Esophagus muscularis mucosa (tissue), 4 donors: ENCODE measurements around the gene FLYWCH2. TPM values are rescaled to one million over a fixed set of nuclear protein-coding genes. Genes with fewer than 3 reads are reported as not detected.
A peak's percentile ranks its signal among the peaks of the same experiment; 100 is the strongest.

Source experiments
- DNase-seq: peaks from one replicate; pipeline ENCODE4 v3.0.0-alpha.2; 2017; ENCODE audit errors: extremely low spot score
- H3K27ac ChIP-seq, 4 donors: fragments of 200-600 bp; sonication (generic); replicated peaks in 1 of 4; 1 replicate in 3 of 4; 2 replicates in 1 of 4; pipeline ENCODE4 v1.5.1; 2016 to 2019; ENCODE audit warnings: mild to moderate bottlenecking in 1 of 4
- H3K27me3 ChIP-seq, 4 donors: fragments of 200-600 bp; sonication (generic); one replicate each; pipeline versions ENCODE4 v1.5.1 to v1.6.0; 2016 to 2019
- H3K36me3 ChIP-seq, 4 donors: fragments of 200-600 bp; sonication (generic); one replicate each; pipeline ENCODE4 v1.5.1; 2016 to 2019
- H3K4me1 ChIP-seq, 4 donors: fragments of 200-600 bp; sonication (generic); one replicate each; pipeline ENCODE4 v1.5.1; 2016 to 2019
- H3K4me3 ChIP-seq, 4 donors: fragments of 200-600 bp; sonication (generic); 1 replicate in 2 of 4; 2 replicates in 2 of 4; pipeline ENCODE4 v1.5.1; 2016 to 2019; ENCODE audit warnings: mild to moderate bottlenecking in 4 of 4, moderate library complexity in 1 of 4
- H3K9me3 ChIP-seq, 4 donors: fragments of 200-600 bp; sonication (generic); 1 replicate in 3 of 4; 2 replicates in 1 of 4; pipeline ENCODE4 v1.5.1; 2016 to 2019
- CTCF ChIP-seq, 3 experiments: fragments of 200-600 bp in 2 of 3; fragments of 450-650 bp in 1 of 3; sonication (generic) in 2 of 3; IDR thresholded peaks; one replicate each; pipeline ENCODE4 v1.5.1; 2017 to 2019; ENCODE audit warnings: antibody characterized with exemption in 3 of 3, mild to moderate bottlenecking in 2 of 3, moderate library complexity in 1 of 3
- EP300 ChIP-seq: sonication (generic); formaldehyde crosslinking; IDR thresholded peaks from one replicate; pipeline ENCODE4 v1.6.1; 2017; ENCODE audit warnings: antibody characterized with exemption
- POLR2A ChIP-seq: fragments of 450-650 bp; IDR thresholded peaks from one replicate; pipeline ENCODE4 v1.6.1; 2017; ENCODE audit warnings: antibody characterized with exemption, moderate library complexity, mild to moderate bottlenecking, low read depth
- POLR2AphosphoS5 ChIP-seq, 2 donors: sonication (generic); formaldehyde crosslinking; IDR thresholded peaks; one replicate each; pipeline ENCODE4 v1.6.1; 2017; ENCODE audit warnings: antibody characterized with exemption in 2 of 2
- WGBS: methylation state at CpG from one replicate; pipeline ENCODE4 v1.1.5; 2018; 5-methylcytosine and 5-hydroxymethylcytosine counted together
- intact Hi-C: fragments of 100-400 bp; cut with DNase I; formaldehyde crosslinking; loops from one replicate; pipeline ENCODE4 v1.15.1; 2023
- total RNA-seq, 4 donors: library from RNA; depleted of rRNA; stranded (reverse); fragments of >200 nt; gene quantifications; one replicate each; pipeline versions ENCODE4 v1.1.0 to v1.2.1, GENCODE V29; 2016

Gene FLYWCH2
- total RNA-seq, 4 donors from 2014 or later: 41.9 to 47.2 (median 43.9) TPM

- intact Hi-C loops: no loop called here
- DNase-seq: no peak
Measured at GRCh38 chr16:2881783-2882649, 999 bp upstream of the FLYWCH2 start.

GRCh38 chr16:2883458-2883908, 468 bp downstream of the FLYWCH2 start:
- peaks cover 8 to 20% (median 17%) of the 10 kb centered on the region in 4 donors for H3K4me1 ChIP-seq
- 1% methylated on average over 10 of the region's 31 CpGs for WGBS
- peak overlapping the region; percentile 75 to 98 (median 92) for H3K4me3 ChIP-seq
- peak overlapping the region; percentile 94 to 99 (median 98) for H3K27ac ChIP-seq
- intact Hi-C loops: no loop called here
- TF ChIP-seq CTCF (IDR thresholded peaks at IDR 0.05) (no peak), POLR2AphosphoS5 (IDR thresholded peaks at IDR 0.05) (no peak), POLR2A (no peak), EP300 (no peak)
- H3K27me3 ChIP-seq: no peaks in the 10 kb centered on the region
- peaks cover 0 to 7% (median 0%) of the 10 kb centered on the region in 4 donors for H3K36me3 ChIP-seq
- no peak for DNase-seq
- H3K9me3 ChIP-seq: no peaks in the 10 kb centered on the region

More at GRCh38 chr16:2881783-2882649, 999 bp upstream of the FLYWCH2 start:
- Histone ChIP-seq H3K4me1 (peaks cover 8 to 20% (median 17%) of the 10 kb centered on the region in 4 donors), H3K27me3 (no peaks in the 10 kb centered on the region), H3K36me3 (peaks cover 0 to 6% (median 0%) of the 10 kb centered on the region in 4 donors), H3K4me3 (peak overlapping the region; percentile 75 to 98 (median 92)), H3K9me3 (no peaks in the 10 kb centered on the region), H3K27ac (peak overlapping the region; percentile 94 to 99 (median 98))
- TF ChIP-seq POLR2AphosphoS5 (IDR thresholded peaks at IDR 0.05): peak; percentile 33 to 57
- TF ChIP-seq EP300: no peak
- WGBS: 13% methylated on average over 29 of the region's 52 CpGs

- H3K9me3 ChIP-seq: no peaks in the 10 kb centered on the region
- peak overlapping the region; percentile 94 to 99 (median 98) for H3K27ac ChIP-seq
- peaks cover 0 to 9% (median 0%) of the 10 kb centered on the region in 4 donors for H3K36me3 ChIP-seq
- DNase-seq: no peak
- TF ChIP-seq CTCF (IDR thresholded peaks at IDR 0.05) (no peak), POLR2A (no peak), POLR2AphosphoS5 (IDR thresholded peaks at IDR 0.05) (no peak)
- WGBS: 73% methylated on average over 18 of the region's 18 CpGs
- intact Hi-C loops: no loop called here
- peak overlapping the region; percentile 75 to 98 (median 92) for H3K4me3 ChIP-seq
- no peaks in the 10 kb centered on the region for H3K27me3 ChIP-seq
- peaks cover 8 to 20% (median 17%) of the 10 kb centered on the region in 4 donors for H3K4me1 ChIP-seq
Measured at GRCh38 chr16:2884041-2884451, 1.0 kb downstream of the FLYWCH2 start.

- Histone ChIP-seq H3K4me1 (peaks cover 0 to 16% (median 10%) of the 10 kb centered on the region in 4 donors), H3K27ac (no peak overlapping the region), H3K9me3 (no peaks in the 10 kb centered on the region), H3K27me3 (no peaks in the 10 kb centered on the region), H3K36me3 (peaks cover 7 to 44% (median 30%) of the 10 kb centered on the region in 4 donors), H3K4me3 (no peak overlapping the region)
- intact Hi-C loops: no loop called here
- WGBS: 91% methylated on average over 31 of the region's 31 CpGs
- TF ChIP-seq POLR2A (no peak), CTCF (IDR thresholded peaks at IDR 0.05) (no peak), POLR2AphosphoS5 (IDR thresholded peaks at IDR 0.05) (no peak), EP300 (no peak)
- no peak for DNase-seq
Measured at GRCh38 chr16:2894231-2894630, 11.2 kb downstream of the FLYWCH2 start.

GRCh38 chr16:2895813-2896212, 12.8 kb downstream of the FLYWCH2 start:
- no peak overlapping the region for H3K27ac ChIP-seq
- H3K27me3 ChIP-seq: no peaks in the 10 kb centered on the region
- H3K4me3 ChIP-seq: no peak overlapping the region
- peaks cover 0 to 9% (median 6%) of the 10 kb centered on the region in 4 donors for H3K4me1 ChIP-seq
- H3K36me3 ChIP-seq: peaks cover 7 to 58% (median 41%) of the 10 kb centered on the region in 4 donors
- no peak for TF ChIP-seq EP300
- TF ChIP-seq CTCF (IDR thresholded peaks at IDR 0.05): no peak
- intact Hi-C loops: no loop called here
- 81% methylated on average over 3 of the region's 4 CpGs for WGBS
- no peak for DNase-seq
- H3K9me3 ChIP-seq: no peaks in the 10 kb centered on the region
